ENCODE measurements around the gene UBE4A.

- TF ChIP-seq EZH2phosphoT487 (IDR thresholded peaks at IDR 0.05; ENCODE audit: borderline replicate concordance, low read depth) (no peak), CTCF (IDR thresholded peaks at IDR 0.05) (no peak), POLR2AphosphoS5 (IDR thresholded peaks at IDR 0.05; ENCODE audit: low read depth, low read length) (no peak)
Measured at GRCh38 chr11:118374729-118375128, 15.3 kb downstream of the UBE4A start.

Measured in SK-N-SH (cell line).